Panc1 (cell line): ENCODE measurements around the gene STEAP3. TPM values are rescaled to one million over a fixed set of nuclear protein-coding genes. Genes with fewer than 3 reads are reported as not detected.

ENCODE experiments used
- ATAC-seq: fragments of 200-7000 bp; cut with Tn5 transposase; 2 replicates; pipeline ENCODE4 v1.9.1; 2020; ENCODE audit warnings: mild to moderate bottlenecking, moderate library complexity
- BruUV-seq: library from RNA; stranded (reverse); fragments of 400-500 nt; replicated peaks from 2 replicates; lab custom pipeline; 2021; lab: Mats Ljungman, UMichigan
- CTCF ChIA-PET: fragments of 300-600 bp; sonication (Branson Sonifier 250); formaldehyde crosslinking; loops from one replicate; lab custom pipeline; 2022; ENCODE audit warnings: antibody characterized with exemption; lab: Charles Lee
- POLR2A ChIA-PET: fragments of 300-600 bp; sonication (Branson Sonifier 250); formaldehyde crosslinking; loops from one replicate; lab custom pipeline; 2022; ENCODE audit warnings: antibody characterized with exemption; lab: Charles Lee
- DNase-seq: peaks from one replicate; pipeline ENCODE4 v3.0.0-alpha.2; 2010; ENCODE audit warnings: low read depth, low spot score
- H3K27ac ChIP-seq: 2 replicates; pipeline ENCODE4 v1.5.1; 2011; ENCODE audit warnings: mild to moderate bottlenecking, low read length, inconsistent platforms
- H3K27me3 ChIP-seq: fragments of 200-500 bp; sonication (Bioruptor generic); 2 replicates; pipeline ENCODE4 v1.6.0; 2014; ENCODE audit warnings: low read length, inconsistent platforms; ENCODE audit not compliant: control insufficient read depth, insufficient read depth
- H3K36me3 ChIP-seq: fragments of 200-500 bp; sonication (Bioruptor generic); 2 replicates; pipeline ENCODE4 v1.5.1; 2014; ENCODE audit warnings: inconsistent platforms, mild to moderate bottlenecking, low read length, moderate library complexity; ENCODE audit not compliant: control insufficient read depth, insufficient read depth
- H3K4me1 ChIP-seq: 2 replicates; pipeline ENCODE4 v1.5.1; 2011; ENCODE audit warnings: inconsistent platforms, mild to moderate bottlenecking, low read length, moderate library complexity; ENCODE audit not compliant: control insufficient read depth, insufficient read depth
- H3K4me3 ChIP-seq, 2 experiments: 2 replicates each; pipeline ENCODE4 v1.5.1; 2011 to 2012; ENCODE audit warnings: low read depth in 2 of 2, low read length in 2 of 2, mild to moderate bottlenecking in 2 of 2, inconsistent platforms in 1 of 2, moderate library complexity in 1 of 2
- H3K9me3 ChIP-seq: fragments of 200-500 bp; sonication (Bioruptor generic); 2 replicates; pipeline ENCODE4 v1.5.1; 2014; ENCODE audit warnings: low read depth, mild to moderate bottlenecking, inconsistent platforms, low read length, moderate library complexity; ENCODE audit not compliant: control insufficient read depth, insufficient read depth
- POLR2AphosphoS5 ChIP-seq: IDR thresholded peaks from 2 replicates; pipeline ENCODE4 v1.6.1; 2012; ENCODE audit warnings: mild to moderate bottlenecking, low read depth, low read length, moderate library complexity
- REST ChIP-seq, 2 experiments: IDR thresholded peaks; 2 replicates each; pipeline ENCODE4 v1.6.1; 2011 to 2012; ENCODE audit warnings: low read depth in 2 of 2, control low read depth in 1 of 2, low read length in 1 of 2, mild to moderate bottlenecking in 1 of 2, moderate library complexity in 1 of 2; ENCODE audit not compliant: insufficient read depth in 1 of 2
- SIN3A ChIP-seq: IDR thresholded peaks from 2 replicates; pipeline ENCODE4 v1.6.1; 2012; ENCODE audit warnings: low read depth, mild to moderate bottlenecking, low read length, moderate library complexity, borderline replicate concordance; ENCODE audit not compliant: insufficient read depth
- TCF7L2 ChIP-seq: IDR thresholded peaks from 2 replicates; pipeline ENCODE4 v1.6.1; 2011; ENCODE audit warnings: mild to moderate bottlenecking, low read depth, low read length, inconsistent platforms
- in situ Hi-C: cut with HindIII; loops from 2 replicates; pipeline ENCODE4 v1.10.0; 2016; ENCODE audit warnings: low sequenced_read_pairs, low pct_unique_long_range_greater_than_20kb
- intact Hi-C: fragments of 100-400 bp; cut with micrococcal nuclease; formaldehyde crosslinking; loops from one replicate; pipeline ENCODE4 v1.10.0; 2022; ENCODE audit not compliant: unreplicated experiment
- total RNA-seq: library from RNA; stranded (reverse); gene quantifications from one replicate; pipeline ENCODE4 v1.2.1, GENCODE V29; 2021; ENCODE audit not compliant: unreplicated experiment
- TF ChIP-seq, protein P1 (sequence below): fragments of 450-650 bp; IDR thresholded peaks from 2 replicates; pipeline ENCODE4 v1.5.1; 2017; ENCODE audit warnings: mild to moderate bottlenecking

The STEAP3 gene
- total RNA-seq, 1 experiment from 2014 or later, result 44.8 TPM

DNA sequence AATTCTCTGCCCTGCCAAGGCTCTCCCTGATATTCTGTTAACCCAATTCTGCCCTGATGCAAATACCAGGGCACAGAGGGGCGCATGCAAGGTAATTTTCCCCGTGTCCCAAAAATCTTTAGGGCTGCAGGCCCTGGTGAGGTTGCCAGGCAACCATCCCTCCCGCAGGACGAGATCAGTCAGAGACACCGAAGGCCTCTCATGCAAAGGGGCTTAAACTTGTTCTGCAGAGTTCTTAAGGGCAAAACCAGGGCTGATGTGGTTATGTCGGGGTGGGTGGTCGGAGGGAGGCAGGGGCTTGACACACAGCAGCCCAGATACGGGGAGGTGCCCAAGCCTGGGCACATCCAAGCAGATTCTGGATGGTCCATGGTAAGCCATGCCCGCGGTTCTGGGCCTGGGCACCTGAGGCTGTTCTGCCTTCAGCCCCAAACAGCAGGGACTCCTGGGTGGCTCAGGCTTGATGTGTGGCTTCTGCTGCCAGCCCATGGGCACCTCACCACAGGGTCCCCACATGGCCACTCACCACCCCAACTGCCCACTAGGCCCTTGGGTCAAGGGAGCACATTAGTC lies 27.2 kb downstream of the STEAP3 start:
- no TSS peak for BruUV-seq
- in situ Hi-C loops (no loop called here), intact Hi-C loops (no loop called here)
- Histone ChIP-seq H3K4me1 (peaks cover 39% of the 10 kb centered on the region), H3K9me3 (no peaks in the 10 kb centered on the region; the same call in 1 of the 2 replicates), H3K27me3 (no peaks in the 10 kb centered on the region), H3K27ac (0 out of 2 replicates have a peak overlapping the region, but pooled peaks have one; percentile 86), H3K36me3 (peaks cover 2% of the 10 kb centered on the region; the same call in 1 of the 2 replicates), H3K4me3 (no peak overlapping the region)
- no peak for DNase-seq
- POLR2A ChIA-PET, result no interaction called here
- CTCF ChIA-PET, result no interaction called here
- ATAC-seq, result no peak
- TF ChIP-seq, protein P1, sequence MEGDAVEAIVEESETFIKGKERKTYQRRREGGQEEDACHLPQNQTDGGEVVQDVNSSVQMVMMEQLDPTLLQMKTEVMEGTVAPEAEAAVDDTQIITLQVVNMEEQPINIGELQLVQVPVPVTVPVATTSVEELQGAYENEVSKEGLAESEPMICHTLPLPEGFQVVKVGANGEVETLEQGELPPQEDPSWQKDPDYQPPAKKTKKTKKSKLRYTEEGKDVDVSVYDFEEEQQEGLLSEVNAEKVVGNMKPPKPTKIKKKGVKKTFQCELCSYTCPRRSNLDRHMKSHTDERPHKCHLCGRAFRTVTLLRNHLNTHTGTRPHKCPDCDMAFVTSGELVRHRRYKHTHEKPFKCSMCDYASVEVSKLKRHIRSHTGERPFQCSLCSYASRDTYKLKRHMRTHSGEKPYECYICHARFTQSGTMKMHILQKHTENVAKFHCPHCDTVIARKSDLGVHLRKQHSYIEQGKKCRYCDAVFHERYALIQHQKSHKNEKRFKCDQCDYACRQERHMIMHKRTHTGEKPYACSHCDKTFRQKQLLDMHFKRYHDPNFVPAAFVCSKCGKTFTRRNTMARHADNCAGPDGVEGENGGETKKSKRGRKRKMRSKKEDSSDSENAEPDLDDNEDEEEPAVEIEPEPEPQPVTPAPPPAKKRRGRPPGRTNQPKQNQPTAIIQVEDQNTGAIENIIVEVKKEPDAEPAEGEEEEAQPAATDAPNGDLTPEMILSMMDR, result no peak
- TF ChIP-seq POLR2AphosphoS5 (no peak), REST (IDR thresholded peaks at IDR 0.05; ENCODE audit: insufficient read depth in 1 of 2, low read depth in 2 of 2, low read length in 1 of 2) (no peak), TCF7L2 (no peak), SIN3A (no peak)

DNA sequence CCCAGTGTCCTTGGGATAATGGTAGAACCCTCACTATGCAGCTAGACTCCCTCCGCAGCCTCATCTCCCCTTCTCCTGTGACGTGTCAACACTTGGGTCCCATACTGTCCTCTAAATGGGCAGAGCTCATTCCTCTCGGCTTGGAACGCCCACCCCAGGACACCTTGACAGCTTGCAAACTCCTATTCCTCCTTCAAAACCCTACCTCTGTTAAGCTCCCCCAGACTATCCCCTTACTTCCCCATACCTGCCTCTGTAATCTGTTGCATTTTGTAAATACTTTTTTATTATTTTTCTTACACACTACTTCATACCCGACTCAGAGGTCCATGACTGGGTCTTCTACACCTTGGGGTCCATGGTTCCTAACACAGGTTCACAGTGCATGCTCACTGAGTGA lies 28.0 kb downstream of the STEAP3 start:
- CTCF ChIA-PET, result no interaction called here
- H3K27ac ChIP-seq, result peak overlapping the region; percentile 86
- H3K36me3 ChIP-seq, result no peaks in the 10 kb centered on the region
- no TSS peak for BruUV-seq
- DNase-seq (no peak), ATAC-seq (no peak)
- peaks cover 48% of the 10 kb centered on the region for H3K4me1 ChIP-seq
- in situ Hi-C loops, result no loop called here
- POLR2A ChIA-PET, result no interaction called here
- no peaks in the 10 kb centered on the region for H3K27me3 ChIP-seq
- intact Hi-C loops, result no loop called here
- no peak for TF ChIP-seq REST (IDR thresholded peaks at IDR 0.05; ENCODE audit: insufficient read depth in 1 of 2, low read depth in 2 of 2, low read length in 1 of 2)
- no peak for TF ChIP-seq POLR2AphosphoS5
- TF ChIP-seq, protein P1, result no peak
- no peak for TF ChIP-seq TCF7L2
- no peak for TF ChIP-seq SIN3A
- no peak overlapping the region for H3K4me3 ChIP-seq
- H3K9me3 ChIP-seq, result no peaks in the 10 kb centered on the region
